NCI-H82 treated with DMSO at 0.1 percent for 48 hours (cell line): ENCODE results near the gene DHX9.

Experiments
- DNase-seq: peaks from one replicate; lab custom pipeline; 2025; ENCODE audit not compliant: unreplicated experiment; lab: John Stamatoyannopoulos, UW

Gene DHX9

GRCh38 chr1:182839209-182840066 is at the start of gene DHX9:
DHX9 (plus strand) TSS chr1:182839347; CDS start chr1:182842567, 3,220 bp downstream.
- peak; percentile 71 for DNase-seq

GRCh38 chr1:182791281-182792179 is 47.6 kb upstream of the DHX9 start:
- peak; percentile 88 for DNase-seq

- no peak for DNase-seq
Observed at GRCh38 chr1:182794091-182794490, 45.1 kb upstream of the DHX9 start.

- no peak for DNase-seq
Observed at GRCh38 chr1:182794676-182795201, 44.4 kb upstream of the DHX9 start.

GRCh38 chr1:182795563-182796228 is 43.5 kb upstream of the DHX9 start:
- DNase-seq = peak; percentile 21

- DNase-seq = no peak
Observed at GRCh38 chr1:182802006-182802803, 36.9 kb upstream of the DHX9 start.

- no peak for DNase-seq
Observed at GRCh38 chr1:182803846-182804245, 35.3 kb upstream of the DHX9 start.

- DNase-seq = no peak
Observed at GRCh38 chr1:182806015-182806678, 33.0 kb upstream of the DHX9 start.

- no peak for DNase-seq
Observed at GRCh38 chr1:182807907-182808306, 31.2 kb upstream of the DHX9 start.

- no peak for DNase-seq
Observed at GRCh38 chr1:182809414-182809957, 29.7 kb upstream of the DHX9 start.

- no peak for DNase-seq
Observed at GRCh38 chr1:182811975-182812722, 27.0 kb upstream of the DHX9 start.

GRCh38 chr1:182816863-182817262 is 22.3 kb upstream of the DHX9 start:
- no peak for DNase-seq

- no peak for DNase-seq
Observed at GRCh38 chr1:182817802-182818201, 21.3 kb upstream of the DHX9 start.

- DNase-seq = no peak
Observed at GRCh38 chr1:182823220-182823619, 15.9 kb upstream of the DHX9 start.

GRCh38 chr1:182826892-182827291 is 12.3 kb upstream of the DHX9 start:
- no peak for DNase-seq

GRCh38 chr1:182829285-182829932 is 9.7 kb upstream of the DHX9 start:
- no peak for DNase-seq

GRCh38 chr1:182833271-182833670 is 5.9 kb upstream of the DHX9 start:
- DNase-seq = no peak

GRCh38 chr1:182834326-182834725 is 4.8 kb upstream of the DHX9 start:
- no peak for DNase-seq
